ENCODE results near the gene CSNK1G1.

DNA sequence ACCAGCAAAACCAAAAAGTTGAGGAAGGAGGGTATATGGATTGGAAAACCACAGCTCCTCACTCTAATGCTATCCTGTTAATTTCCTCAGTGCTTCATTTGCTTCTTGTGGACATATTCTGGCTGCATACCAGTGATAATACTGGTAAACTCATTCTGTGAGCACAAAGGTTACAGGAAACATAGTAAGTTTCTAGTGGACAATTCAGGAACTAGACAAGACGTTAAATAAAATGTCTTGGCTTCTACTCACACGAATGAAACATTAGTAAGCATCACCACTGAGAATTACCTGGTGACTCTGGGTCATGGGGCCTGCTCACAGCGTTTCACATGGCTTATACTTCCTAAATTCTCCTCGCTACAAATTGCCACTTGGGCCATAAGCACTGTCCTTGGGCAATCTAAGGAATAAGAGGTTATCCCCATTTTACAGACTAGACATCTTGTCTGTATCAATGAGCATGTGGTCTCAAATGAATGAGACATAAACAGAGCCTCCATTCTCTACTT, 173.1 kb downstream of the CSNK1G1 start:
- TF ChIP-seq POLR2A (IDR thresholded peaks at IDR 0.05) (no peak), POLR2AphosphoS5 (IDR thresholded peaks at IDR 0.05; ENCODE audit: insufficient read depth in 1 of 2, low read depth in 1 of 2) (no peak)
- TF ChIP-seq, protein P1, sequence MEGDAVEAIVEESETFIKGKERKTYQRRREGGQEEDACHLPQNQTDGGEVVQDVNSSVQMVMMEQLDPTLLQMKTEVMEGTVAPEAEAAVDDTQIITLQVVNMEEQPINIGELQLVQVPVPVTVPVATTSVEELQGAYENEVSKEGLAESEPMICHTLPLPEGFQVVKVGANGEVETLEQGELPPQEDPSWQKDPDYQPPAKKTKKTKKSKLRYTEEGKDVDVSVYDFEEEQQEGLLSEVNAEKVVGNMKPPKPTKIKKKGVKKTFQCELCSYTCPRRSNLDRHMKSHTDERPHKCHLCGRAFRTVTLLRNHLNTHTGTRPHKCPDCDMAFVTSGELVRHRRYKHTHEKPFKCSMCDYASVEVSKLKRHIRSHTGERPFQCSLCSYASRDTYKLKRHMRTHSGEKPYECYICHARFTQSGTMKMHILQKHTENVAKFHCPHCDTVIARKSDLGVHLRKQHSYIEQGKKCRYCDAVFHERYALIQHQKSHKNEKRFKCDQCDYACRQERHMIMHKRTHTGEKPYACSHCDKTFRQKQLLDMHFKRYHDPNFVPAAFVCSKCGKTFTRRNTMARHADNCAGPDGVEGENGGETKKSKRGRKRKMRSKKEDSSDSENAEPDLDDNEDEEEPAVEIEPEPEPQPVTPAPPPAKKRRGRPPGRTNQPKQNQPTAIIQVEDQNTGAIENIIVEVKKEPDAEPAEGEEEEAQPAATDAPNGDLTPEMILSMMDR (IDR thresholded peaks at IDR 0.05), result no peak
